Heart left ventricle (tissue), 16 donors: ENCODE data around the gene USP22. TPM values are rescaled to one million over a fixed set of nuclear protein-coding genes. Genes with fewer than 3 reads are reported as not detected.

Source experiments
- ATAC-seq, 4 donors: fragments of 200-7000 bp; cut with Tn5 transposase; one replicate each; pipeline ENCODE4 v1.9.1; 2020 to 2022; ENCODE audit warnings: moderate library complexity in 4 of 4, mild to moderate bottlenecking in 3 of 4, moderate number of reproducible peaks in 1 of 4
- DNase-seq, 5 donors: peaks; one replicate each; pipeline ENCODE4 v3.0.0-alpha.2; 2020
- H3K27ac ChIP-seq, 12 donors: fragments of 200-600 bp; sonication (generic) in 4 of 12; one replicate each; pipeline versions ENCODE4 v1.5.0 to v1.8.0; 2016 to 2022; ENCODE audit warnings: mild to moderate bottlenecking in 2 of 12
- H3K27me3 ChIP-seq, 9 donors: fragments of 200-600 bp; sonication (generic) in 2 of 9; one replicate each; pipeline versions ENCODE4 v1.5.1 to v1.8.0; 2016 to 2022; ENCODE audit warnings: mild to moderate bottlenecking in 3 of 9
- H3K36me3 ChIP-seq, 9 donors: fragments of 200-600 bp; sonication (generic) in 2 of 9; one replicate each; pipeline versions ENCODE4 v1.5.0 to v1.8.0; 2018 to 2022; ENCODE audit warnings: mild to moderate bottlenecking in 2 of 9
- H3K4me1 ChIP-seq, 12 donors: fragments of 200-600 bp; sonication (generic) in 4 of 12; one replicate each; pipeline versions ENCODE4 v1.5.0 to v1.8.0; 2016 to 2022; ENCODE audit warnings: mild to moderate bottlenecking in 3 of 12
- H3K4me3 ChIP-seq, 12 donors: fragments of 200-600 bp; sonication (generic) in 4 of 12; one replicate each; pipeline versions ENCODE4 v1.5.0 to v1.8.0; 2017 to 2022; ENCODE audit warnings: mild to moderate bottlenecking in 9 of 12, moderate library complexity in 4 of 12
- H3K9me3 ChIP-seq, 12 donors: fragments of 200-600 bp; sonication (generic) in 4 of 12; one replicate each; pipeline versions ENCODE4 v1.5.0 to v1.8.0; 2016 to 2022; ENCODE audit warnings: mild to moderate bottlenecking in 1 of 12
- CTCF ChIP-seq, 12 donors: fragments of 200-600 bp; sonication (generic) in 4 of 12; IDR thresholded peaks; one replicate each; pipeline versions ENCODE4 v1.5.0 to v1.8.0; 2018 to 2022; ENCODE audit warnings: antibody characterized with exemption in 12 of 12, mild to moderate bottlenecking in 5 of 12
- POLR2A ChIP-seq, 2 donors: fragments of 450-650 bp; IDR thresholded peaks; one replicate each; pipeline ENCODE4 v1.6.1; 2017; ENCODE audit warnings: antibody characterized with exemption in 2 of 2, mild to moderate bottlenecking in 2 of 2, moderate library complexity in 2 of 2
- WGBS, 4 donors: extraction: QIAGEN DNeasy Blood & Tissue Kit in 2 of 4; methylation state at CpG; one replicate each; pipeline versions ENCODE4 v1.1.5 to v1.1.7; 2013 to 2018; 5-methylcytosine and 5-hydroxymethylcytosine counted together
- intact Hi-C, 10 donors: fragments of 100-400 bp; cut with DNase I; formaldehyde crosslinking; loops; one replicate each; pipeline versions ENCODE4 v1.11.1 to v1.14.2; 2022
- polyA plus RNA-seq, 2 donors: library from polyadenylated mRNA; stranded (reverse); fragments of 200-250 nt; gene quantifications; one replicate each; pipeline ENCODE4 v1.2.3, GENCODE V29; 2013
- total RNA-seq, 9 donors: library from RNA; depleted of rRNA in 2 of 9; stranded (reverse); fragments of >200 nt in 2 of 9; fragmentation: NEBNext Ultra II Directional in 3 of 9; extraction: Animal tissue kit (Norgen Biotek cat#: 25700) in 3 of 9; gene quantifications; one replicate each; pipeline versions ENCODE4 v1.1.0 to v1.2.4, GENCODE V29; 2016 to 2023
- donor health status: ischemic (EF 13 %, LVEDD 7.1; RV severe dilation, severe dysfunction).
- donor health status: healthy with polysubstance abuse.
- donor health status: DM: no; HTN: yes; CAD: no.
- donor health status: DM: no; HTN: no; CAD: no.
- donor health status: ischemic (EF 25% LVEDD 6.9; RV normal size, moderate dysfunction).
- donor health status: ischemic (EF 25% LVEDD 5.7; RV mildly dilated, moderate dysfunction).
- donor health status: healthy.
- donor health status: DM: yes; HTN: yes; CAD: no.
- donor health status: ischemic (EF 35%, LVEDD 5.7; RV mildly dilated, moderate dysfunction).
- donor health status: nonischemic (EF 11% LVEDD 7.7; RV severe dilation, severe dysfunction).
- donor health status: DM: yes; HTN: yes; CAD: no.
- donor health status: PGD.
- donor health status: ischemic (EF 29% LVEDD 5.4; RV normal size, mild dysfunction).
- donor health status: nonischemic (EF 23%, LVEDD 6.1; RV moderate dilation, normal function).

The USP22 gene
- total and polyA plus RNA-seq, 11 donors, result 33.7 to 207 (median 169) TPM

- WGBS, 4 donors, result 77 to 86% (median 79%) methylated on average over 11 to 22 of the region's 22 CpGs
- DNase-seq (no peak), ATAC-seq (peak in 3 of 4 donors; percentile 2 to 6 (median 5))
- peaks cover 0 to 44% (median 34%) of the 10 kb centered on the region in 9 donors for H3K36me3 ChIP-seq
- peak overlapping the region in 2 of 12 donors; percentile 63 to 67 for H3K27ac ChIP-seq
- H3K4me1 ChIP-seq, result peaks cover 0 to 75% (median 42%) of the 10 kb centered on the region in 12 donors
- no peak for TF ChIP-seq POLR2A (IDR thresholded peaks at IDR 0.05)
- TF ChIP-seq CTCF (IDR thresholded peaks at IDR 0.05), result no peak
- no peaks in the 10 kb centered on the region for H3K9me3 ChIP-seq
- no peak overlapping the region for H3K4me3 ChIP-seq
- H3K27me3 ChIP-seq, result no peaks in the 10 kb centered on the region
- intact Hi-C loops, result loop anchor here in 5 of 10 donors (10.0 kb wide), 5 partner anchors 73 to 773 kb away; no protein-coding TSS in a partner anchor
Measured at GRCh38 chr17:20997711-20998570, 44.9 kb downstream of the USP22 start.

- Histone ChIP-seq H3K36me3 (peaks cover 0 to 34% (median 24%) of the 10 kb centered on the region in 9 donors), H3K27ac (peak overlapping the region in 2 of 12 donors; percentile 13 to 51), H3K9me3 (no peaks in the 10 kb centered on the region), H3K4me1 (peaks cover 0 to 73% (median 36%) of the 10 kb centered on the region in 12 donors), H3K4me3 (no peak overlapping the region), H3K27me3 (no peaks in the 10 kb centered on the region)
- ATAC-seq (peak in 1 of 4 donors; percentile 4), DNase-seq (no peak)
- TF ChIP-seq POLR2A (IDR thresholded peaks at IDR 0.05), result no peak
- no peak for TF ChIP-seq CTCF (IDR thresholded peaks at IDR 0.05)
- intact Hi-C loops, result loop anchor here in 5 of 10 donors (10.0 kb wide), 5 partner anchors 72 to 772 kb away; no protein-coding TSS in a partner anchor
- WGBS, 4 donors, result 74 to 79% (median 76%) methylated on average over 7 to 12 of the region's 12 CpGs
Measured at GRCh38 chr17:20996724-20997615, 45.8 kb downstream of the USP22 start.

GRCh38 chr17:20995873-20996723 lies 46.7 kb downstream of the USP22 start:
- intact Hi-C loops, result loop anchor here in 5 of 10 donors (10.0 kb wide), 5 partner anchors 71 to 771 kb away; no protein-coding TSS in a partner anchor
- H3K36me3 ChIP-seq, result peaks cover 0 to 25% (median 15%) of the 10 kb centered on the region in 9 donors
- TF ChIP-seq POLR2A (IDR thresholded peaks at IDR 0.05) (no peak), CTCF (IDR thresholded peaks at IDR 0.05) (no peak)
- DNase-seq (no peak), ATAC-seq (no peak)
- H3K27ac ChIP-seq, result no peak overlapping the region
- H3K9me3 ChIP-seq, result no peaks in the 10 kb centered on the region
- no peaks in the 10 kb centered on the region for H3K27me3 ChIP-seq
- 78 to 88% (median 83%) methylated on average over 6 to 12 of the region's 12 CpGs for WGBS, 4 donors
- no peak overlapping the region for H3K4me3 ChIP-seq
- peaks cover 0 to 64% (median 27%) of the 10 kb centered on the region in 12 donors for H3K4me1 ChIP-seq
